Mesothelial cell of epicardium (in vitro differentiated cells): ENCODE measurements around the gene USP8. TPM values are rescaled to one million over a fixed set of nuclear protein-coding genes. Genes with fewer than 3 reads are reported as not detected.

ENCODE experiments used
- DNase-seq, 2 experiments: peaks; one replicate each; pipeline ENCODE4 v3.0.0; 2021; ENCODE audit warnings: low spot score in 2 of 2; ENCODE audit not compliant: unreplicated experiment in 2 of 2
- H3K27ac Mint-ChIP-seq: 2 replicates; pipeline ENCODE4 v1.8.0; 2021; ENCODE audit warnings: mixed read lengths
- H3K27me3 Mint-ChIP-seq: 2 replicates; pipeline ENCODE4 v1.8.0; 2021; ENCODE audit warnings: low read depth, mixed read lengths
- H3K36me3 Mint-ChIP-seq: 2 replicates; pipeline ENCODE4 v1.8.0; 2021; ENCODE audit warnings: mixed read lengths
- H3K4me1 Mint-ChIP-seq: 2 replicates; pipeline ENCODE4 v1.8.0; 2021; ENCODE audit warnings: mixed read lengths
- H3K4me3 Mint-ChIP-seq: 2 replicates; pipeline ENCODE4 v1.8.0; 2021; ENCODE audit warnings: mild to moderate bottlenecking, moderate library complexity, mixed read lengths
- H3K9me3 Mint-ChIP-seq: 2 replicates; pipeline ENCODE4 v1.8.0; 2021; ENCODE audit warnings: mixed read lengths
- total RNA-seq: library from RNA; stranded (reverse); gene quantifications from 3 replicates; pipeline ENCODE4 v1.2.1, GENCODE V29; 2021
- TF ChIP-seq, protein P1 (sequence below): fragments of 200-600 bp; sonication (generic); IDR thresholded peaks from one replicate; pipeline ENCODE4 v1.5.0; 2021; ENCODE audit warnings: antibody characterized with exemption; ENCODE audit not compliant: unreplicated experiment

Gene USP8
- total RNA-seq, 1 donor from 2014 or later: 56.1 TPM

DNA sequence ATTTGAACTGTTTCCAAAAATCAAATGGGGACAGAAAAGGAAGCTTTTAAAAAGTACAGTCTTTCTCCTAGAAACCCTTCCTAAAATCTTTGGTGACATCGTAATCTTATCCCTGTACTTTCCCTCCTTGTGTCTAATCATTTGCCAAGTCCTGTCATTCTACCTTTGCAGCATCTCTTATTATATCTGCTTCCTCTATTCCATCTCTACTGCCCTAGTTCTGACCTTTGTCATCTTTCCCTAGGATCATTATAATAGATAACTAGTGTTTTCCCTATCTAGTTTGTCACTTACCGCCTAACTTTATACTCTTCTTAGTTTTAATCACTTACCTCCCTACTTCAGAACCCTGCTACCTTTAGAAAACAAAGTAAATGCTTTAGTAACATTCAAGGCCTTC, 11.6 kb downstream of the USP8 start:
- Mint-ChIP-seq H3K27ac (peak overlapping the region; percentile 5), H3K27me3 (no peaks in the 10 kb centered on the region), H3K36me3 (peaks cover 17% of the 10 kb centered on the region), H3K4me1 (peaks cover 9% of the 10 kb centered on the region), H3K9me3 (no peaks in the 10 kb centered on the region), H3K4me3 (no peak overlapping the region)
- no peak for DNase-seq
- TF ChIP-seq, protein P1, sequence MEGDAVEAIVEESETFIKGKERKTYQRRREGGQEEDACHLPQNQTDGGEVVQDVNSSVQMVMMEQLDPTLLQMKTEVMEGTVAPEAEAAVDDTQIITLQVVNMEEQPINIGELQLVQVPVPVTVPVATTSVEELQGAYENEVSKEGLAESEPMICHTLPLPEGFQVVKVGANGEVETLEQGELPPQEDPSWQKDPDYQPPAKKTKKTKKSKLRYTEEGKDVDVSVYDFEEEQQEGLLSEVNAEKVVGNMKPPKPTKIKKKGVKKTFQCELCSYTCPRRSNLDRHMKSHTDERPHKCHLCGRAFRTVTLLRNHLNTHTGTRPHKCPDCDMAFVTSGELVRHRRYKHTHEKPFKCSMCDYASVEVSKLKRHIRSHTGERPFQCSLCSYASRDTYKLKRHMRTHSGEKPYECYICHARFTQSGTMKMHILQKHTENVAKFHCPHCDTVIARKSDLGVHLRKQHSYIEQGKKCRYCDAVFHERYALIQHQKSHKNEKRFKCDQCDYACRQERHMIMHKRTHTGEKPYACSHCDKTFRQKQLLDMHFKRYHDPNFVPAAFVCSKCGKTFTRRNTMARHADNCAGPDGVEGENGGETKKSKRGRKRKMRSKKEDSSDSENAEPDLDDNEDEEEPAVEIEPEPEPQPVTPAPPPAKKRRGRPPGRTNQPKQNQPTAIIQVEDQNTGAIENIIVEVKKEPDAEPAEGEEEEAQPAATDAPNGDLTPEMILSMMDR: no peak

DNA sequence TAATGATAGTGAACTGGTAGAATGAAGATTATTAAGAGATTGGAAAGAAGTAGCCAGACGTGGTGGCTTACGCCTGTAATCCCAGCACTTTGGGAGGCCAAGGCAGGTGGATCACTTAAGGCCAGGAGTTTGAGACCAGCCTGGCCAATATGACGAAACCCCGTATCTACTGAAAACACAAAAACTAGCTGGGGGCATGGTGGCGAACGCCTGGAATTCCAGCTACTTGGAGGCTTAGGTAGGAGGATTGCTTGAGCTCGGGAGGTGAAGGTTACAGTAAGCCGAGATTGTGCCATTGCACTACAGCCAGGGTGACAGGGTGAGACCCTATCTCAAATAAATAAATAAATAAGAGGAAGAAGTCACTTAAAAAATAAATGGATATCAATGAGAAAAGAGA, 14.0 kb downstream of the USP8 start:
- Mint-ChIP-seq H3K27me3 (no peaks in the 10 kb centered on the region), H3K27ac (no peak overlapping the region), H3K36me3 (peaks cover 28% of the 10 kb centered on the region), H3K4me3 (no peak overlapping the region), H3K4me1 (peaks cover 4% of the 10 kb centered on the region), H3K9me3 (no peaks in the 10 kb centered on the region)
- TF ChIP-seq, protein P1: no peak
- DNase-seq: no peak

DNA sequence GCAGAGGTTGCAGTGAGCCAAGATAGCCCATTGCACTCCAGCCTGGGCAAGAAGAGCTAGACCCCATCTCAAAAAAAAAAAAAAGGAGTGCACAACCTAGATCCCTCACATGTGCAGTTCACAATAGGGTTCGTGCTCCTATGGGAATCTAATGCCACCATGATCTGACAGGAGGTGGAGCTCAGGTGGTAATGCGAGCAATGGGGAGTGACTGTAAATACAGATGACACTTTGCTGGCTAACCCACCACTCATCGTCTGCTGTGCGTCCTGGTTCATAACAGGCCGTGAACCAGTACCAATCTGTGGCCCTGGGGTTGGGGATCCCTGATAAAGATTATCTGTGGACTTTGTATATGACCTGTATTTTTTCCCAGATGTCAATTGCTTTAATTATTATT, 16.7 kb downstream of the USP8 start:
- Mint-ChIP-seq H3K27me3 (no peaks in the 10 kb centered on the region), H3K36me3 (peaks cover 36% of the 10 kb centered on the region), H3K4me1 (peaks cover 2% of the 10 kb centered on the region), H3K9me3 (no peaks in the 10 kb centered on the region), H3K27ac (no peak overlapping the region), H3K4me3 (no peak overlapping the region)
- DNase-seq: no peak
- TF ChIP-seq, protein P1: no peak

DNA sequence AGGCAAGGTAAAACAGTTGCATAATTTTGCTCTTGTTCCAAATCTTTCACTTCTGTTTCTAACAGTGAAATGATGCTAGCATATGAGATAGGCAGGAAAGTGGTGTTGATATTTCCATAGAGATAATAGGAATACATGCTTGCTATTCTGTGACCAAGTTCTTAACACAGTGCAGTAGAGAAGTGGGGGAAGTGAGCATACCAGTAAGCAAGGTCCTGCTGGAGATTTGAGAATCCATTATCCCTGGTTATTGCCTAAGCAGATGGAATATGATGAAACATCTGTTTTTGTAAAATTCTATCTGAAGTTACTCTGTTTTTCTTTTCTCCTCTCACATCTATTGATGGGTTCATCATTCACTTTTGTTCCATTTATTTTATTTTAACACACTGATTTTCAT, 28.7 kb downstream of the USP8 start:
- Mint-ChIP-seq H3K4me3 (no peak overlapping the region), H3K9me3 (peaks cover 6% of the 10 kb centered on the region), H3K36me3 (peaks cover 28% of the 10 kb centered on the region), H3K27ac (no peak overlapping the region), H3K27me3 (no peaks in the 10 kb centered on the region), H3K4me1 (peaks cover 6% of the 10 kb centered on the region)
- no peak for DNase-seq
- TF ChIP-seq, protein P1: no peak

DNA sequence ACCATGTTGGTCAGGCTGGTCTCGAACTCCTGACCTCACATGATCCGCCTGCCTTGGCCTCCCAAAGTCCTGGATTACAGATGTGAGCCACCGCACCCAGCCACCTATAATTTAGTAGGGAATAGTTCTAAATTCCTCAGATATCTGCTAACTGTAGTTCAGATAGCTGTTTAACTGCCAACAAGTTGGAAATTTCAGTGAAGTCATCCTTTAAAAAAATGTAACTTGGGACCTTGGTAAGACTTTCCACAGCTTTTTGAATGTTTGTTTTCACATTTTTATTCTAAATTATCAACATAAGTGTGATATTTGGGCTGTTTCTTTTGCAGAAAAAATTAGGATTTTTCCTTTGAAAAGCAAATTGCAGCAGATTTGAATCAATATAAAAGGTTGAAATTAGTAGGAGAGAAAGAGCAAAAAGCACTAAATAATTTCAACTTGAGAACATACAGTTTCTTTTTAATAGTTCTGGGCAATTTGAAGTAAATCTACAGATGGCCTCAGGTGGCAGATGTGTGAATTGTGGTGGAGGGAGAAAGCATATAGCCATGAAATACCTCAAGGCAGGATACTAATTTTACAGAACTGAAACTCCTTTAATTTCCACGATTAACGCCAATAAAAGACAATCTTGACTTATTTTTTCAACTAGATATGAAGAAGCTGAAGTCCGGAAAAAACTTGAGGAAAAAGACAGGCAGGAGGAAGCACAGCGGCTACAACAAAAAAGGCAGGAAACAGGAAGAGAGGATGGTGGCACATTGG, 34.3 kb downstream of the USP8 start:
- Mint-ChIP-seq H3K4me3 (no peak overlapping the region), H3K9me3 (peaks cover 6% of the 10 kb centered on the region), H3K27ac (peak overlapping the region; percentile 55), H3K27me3 (no peaks in the 10 kb centered on the region), H3K4me1 (no peaks in the 10 kb centered on the region), H3K36me3 (peaks cover 34% of the 10 kb centered on the region)
- TF ChIP-seq, protein P1: no peak
- DNase-seq: no peak
